Mesodermal cell (in vitro differentiated cells): ENCODE results near the gene AGL.
"Not testable (repeated sequence)": the region's sequence is repeated elsewhere in the genome, so short reads cannot be mapped to it uniquely, and the experiment has no call there.

Source experiments
- H3K27ac ChIP-seq: 2 replicates; pipeline ENCODE4 v1.7.0; 2013; ENCODE audit warnings: mild to moderate bottlenecking, low read depth, low read length, moderate library complexity; ENCODE audit not compliant: severe bottlenecking
- H3K36me3 ChIP-seq: 2 replicates; pipeline ENCODE4 v1.7.1; 2013; ENCODE audit warnings: mild to moderate bottlenecking, low read length, moderate library complexity; ENCODE audit not compliant: control insufficient read depth, insufficient read depth
- H3K4me1 ChIP-seq: one replicate; pipeline ENCODE4 v1.7.1; 2013; ENCODE audit warnings: mild to moderate bottlenecking, low read length; ENCODE audit not compliant: insufficient read depth, control insufficient read depth, poor library complexity, severe bottlenecking
- H3K4me3 ChIP-seq: 2 replicates; pipeline ENCODE4 v1.7.0; 2013; ENCODE audit warnings: low read length, control low read depth, mild to moderate bottlenecking; ENCODE audit not compliant: insufficient read depth, poor library complexity, severe bottlenecking; ENCODE audit errors: extremely low read depth
- H3K9me3 ChIP-seq: 2 replicates; pipeline ENCODE4 v1.7.1; 2013; ENCODE audit warnings: mild to moderate bottlenecking, low read length, moderate library complexity; ENCODE audit not compliant: control insufficient read depth
- WGBS, 2 experiments: methylation state at CpG; one replicate each; pipeline ENCODE4 v1.1.5; 2013; ENCODE audit warnings: missing lambda C conversion rate in 2 of 2; ENCODE audit not compliant: insufficient coverage in 2 of 2; 5-methylcytosine and 5-hydroxymethylcytosine counted together

Gene AGL

DNA sequence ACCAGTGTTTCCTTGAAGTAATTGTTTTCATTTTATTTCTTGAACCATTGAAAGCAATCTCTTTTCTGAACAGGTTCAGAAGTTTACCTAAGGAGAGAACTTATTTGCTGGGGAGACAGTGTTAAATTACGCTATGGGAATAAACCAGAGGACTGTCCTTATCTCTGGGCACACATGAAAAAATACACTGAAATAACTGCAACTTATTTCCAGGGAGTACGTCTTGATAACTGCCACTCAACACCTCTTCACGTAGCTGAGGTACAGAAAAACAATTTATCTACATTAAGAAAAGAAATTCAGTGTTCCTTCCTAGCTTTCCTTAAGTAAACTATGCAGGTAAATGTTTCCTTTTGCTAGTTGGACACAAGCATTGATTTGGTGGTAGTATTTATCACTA is 27.4 kb downstream of the AGL start:
- 93 to 100% methylated on average over 1 to 2 of the region's 3 CpGs for WGBS, 2 experiments
- no peaks in the 10 kb centered on the region for H3K9me3 ChIP-seq
- no peaks in the 10 kb centered on the region for H3K4me1 ChIP-seq

DNA sequence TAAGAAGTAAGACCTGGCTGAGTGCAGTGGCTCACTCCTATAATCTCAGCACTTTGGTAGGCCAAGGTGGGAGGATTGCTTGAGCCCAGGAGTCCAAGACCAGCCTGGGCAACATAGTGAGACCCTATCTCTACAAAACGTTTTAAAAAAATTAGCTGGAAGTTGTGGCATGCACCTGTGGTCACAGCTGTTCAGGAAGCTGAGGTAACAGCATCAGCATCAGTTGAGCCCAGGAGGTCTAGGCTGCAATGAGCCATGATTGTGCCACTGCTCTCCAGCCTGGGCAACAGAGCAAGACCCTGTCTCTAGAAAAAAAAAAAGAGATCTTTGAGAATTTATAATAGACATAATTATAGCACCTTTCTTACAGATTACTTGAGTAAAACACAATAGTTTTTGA is 36.0 kb downstream of the AGL start:
- Histone ChIP-seq H3K9me3 (no peaks in the 10 kb centered on the region), H3K36me3 (peaks cover 18% of the 10 kb centered on the region)
- 75 to 88% methylated on average over 1 of the region's 1 CpG for WGBS, 2 experiments

More for the DNA sequence above, 27.4 kb downstream of the AGL start:
- Histone ChIP-seq H3K4me3 (no peak overlapping the region), H3K27ac (no peak overlapping the region), H3K36me3 (peaks cover 4% of the 10 kb centered on the region)

DNA sequence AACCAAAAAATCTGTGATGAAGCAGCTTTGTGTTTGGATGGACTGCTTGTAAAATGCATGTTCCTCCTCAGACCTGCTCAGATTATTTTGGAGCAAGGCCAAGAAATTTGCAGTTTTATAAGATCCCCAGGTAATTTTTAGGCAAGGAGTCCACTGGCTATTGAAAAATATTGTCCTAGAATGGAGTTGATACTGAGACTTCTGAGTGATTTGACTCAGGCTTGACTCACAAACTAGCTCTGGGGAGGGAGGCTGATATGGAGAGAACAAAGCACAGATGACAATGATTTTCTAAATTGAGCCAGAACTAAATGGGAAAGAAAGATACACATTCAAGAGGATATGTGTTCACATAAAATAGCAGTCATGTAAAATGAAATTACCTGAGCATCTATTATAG is 36.7 kb downstream of the AGL start:
- H3K4me1 ChIP-seq = no peaks in the 10 kb centered on the region
- H3K9me3 ChIP-seq = no peaks in the 10 kb centered on the region
- peaks cover 15% of the 10 kb centered on the region for H3K36me3 ChIP-seq
- H3K27ac ChIP-seq = no peak overlapping the region
- no peak overlapping the region for H3K4me3 ChIP-seq

More for the DNA sequence above, 36.0 kb downstream of the AGL start:
- H3K27ac ChIP-seq = no peak overlapping the region
- no peaks in the 10 kb centered on the region for H3K4me1 ChIP-seq
- H3K4me3 ChIP-seq = no peak overlapping the region

DNA sequence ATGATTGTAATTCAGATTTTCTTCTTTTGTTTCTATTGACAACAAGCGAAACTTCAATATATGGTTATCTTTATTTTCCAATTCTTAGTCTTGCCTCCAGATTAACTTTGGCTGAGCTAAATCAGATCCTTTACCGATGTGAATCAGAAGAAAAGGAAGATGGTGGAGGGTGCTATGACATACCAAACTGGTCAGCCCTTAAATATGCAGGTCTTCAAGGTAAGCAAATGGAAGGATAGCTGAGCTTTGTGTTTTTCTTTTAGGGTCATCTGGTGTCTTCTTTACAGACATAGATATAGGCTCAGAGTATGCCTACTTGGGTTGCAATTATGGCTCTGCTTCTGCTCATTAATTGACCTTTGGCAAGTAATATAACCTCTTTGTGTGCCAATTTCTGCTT is 37.7 kb downstream of the AGL start:
- Histone ChIP-seq H3K4me1 (no peaks in the 10 kb centered on the region), H3K27ac (no peak overlapping the region), H3K4me3 (no peak overlapping the region), H3K9me3 (no peaks in the 10 kb centered on the region), H3K36me3 (peaks cover 14% of the 10 kb centered on the region)
- WGBS, 2 experiments = 71 to 100% methylated on average over 1 of the region's 2 CpGs

DNA sequence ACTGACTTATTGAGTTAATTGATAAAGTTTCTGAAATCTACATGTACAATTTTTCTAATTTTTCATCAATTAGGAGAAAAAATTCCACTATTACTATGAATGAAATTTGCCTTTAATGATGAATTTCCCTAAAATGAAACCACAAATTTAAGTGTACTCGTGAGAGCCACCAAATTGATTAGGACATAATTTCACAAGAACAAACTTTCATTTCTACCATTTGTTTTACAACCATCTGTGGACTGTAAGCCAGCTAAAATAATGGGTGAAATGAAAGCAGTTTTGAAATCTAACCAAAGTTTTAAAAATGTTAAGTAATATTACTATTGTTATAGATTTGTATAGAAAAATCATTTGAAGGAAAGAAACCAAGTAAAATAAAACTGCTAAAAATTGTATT is 41.8 kb downstream of the AGL start:
- Histone ChIP-seq H3K4me3 (no peak overlapping the region), H3K4me1 (no peaks in the 10 kb centered on the region), H3K9me3 (no peaks in the 10 kb centered on the region), H3K27ac (no peak overlapping the region), H3K36me3 (peaks cover 3% of the 10 kb centered on the region)
- WGBS, 2 experiments = no CpG with 5 or more reads among the region's 1 CpG

DNA sequence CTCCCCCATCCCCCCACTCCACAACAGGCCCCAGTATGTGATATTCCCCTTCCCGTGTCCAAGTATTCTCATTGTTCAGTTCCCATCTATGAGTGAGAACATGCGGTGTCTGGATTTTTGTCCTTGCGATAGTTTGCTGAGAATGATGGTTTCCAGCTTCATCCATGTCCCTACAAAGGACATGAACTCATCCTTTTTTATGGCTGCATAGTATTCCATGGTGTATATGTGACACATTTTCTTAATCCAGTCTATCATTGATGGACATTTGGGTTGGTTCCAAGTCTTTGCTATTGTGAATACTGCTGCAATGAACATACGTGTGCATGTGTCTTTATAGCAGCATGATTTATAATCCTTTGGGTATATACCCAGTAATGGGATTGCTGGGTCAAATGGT is 53.1 kb downstream of the AGL start:
- H3K27ac ChIP-seq, H3K4me1 ChIP-seq, H3K36me3 ChIP-seq, H3K9me3 ChIP-seq, H3K4me3 ChIP-seq: not testable (repeated sequence)
- WGBS, 2 experiments = 80 to 100% methylated on average over 1 of the region's 4 CpGs

DNA sequence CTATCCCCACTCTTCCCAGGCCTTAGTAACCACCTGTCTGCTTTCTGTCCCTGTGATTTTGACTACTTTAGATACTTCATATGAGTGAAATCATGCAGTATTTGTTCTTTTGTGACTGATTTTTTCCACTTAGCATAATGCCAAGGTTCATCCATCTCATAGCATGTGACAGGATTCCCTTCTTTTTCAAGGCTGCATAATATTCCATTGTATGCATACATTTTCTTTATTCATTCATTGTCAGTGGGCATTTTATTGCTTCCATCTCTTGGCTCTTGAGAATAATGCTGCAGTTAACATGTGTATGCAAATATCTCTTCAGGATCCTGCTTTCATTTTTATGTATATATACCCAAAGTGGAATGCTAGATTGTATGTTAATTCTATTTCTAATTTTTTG is 56.4 kb downstream of the AGL start:
- no peaks in the 10 kb centered on the region for H3K9me3 ChIP-seq
- no peaks in the 10 kb centered on the region for H3K36me3 ChIP-seq
- H3K4me1 ChIP-seq = no peaks in the 10 kb centered on the region
- H3K4me3 ChIP-seq = no peak overlapping the region
- no peak overlapping the region for H3K27ac ChIP-seq

DNA sequence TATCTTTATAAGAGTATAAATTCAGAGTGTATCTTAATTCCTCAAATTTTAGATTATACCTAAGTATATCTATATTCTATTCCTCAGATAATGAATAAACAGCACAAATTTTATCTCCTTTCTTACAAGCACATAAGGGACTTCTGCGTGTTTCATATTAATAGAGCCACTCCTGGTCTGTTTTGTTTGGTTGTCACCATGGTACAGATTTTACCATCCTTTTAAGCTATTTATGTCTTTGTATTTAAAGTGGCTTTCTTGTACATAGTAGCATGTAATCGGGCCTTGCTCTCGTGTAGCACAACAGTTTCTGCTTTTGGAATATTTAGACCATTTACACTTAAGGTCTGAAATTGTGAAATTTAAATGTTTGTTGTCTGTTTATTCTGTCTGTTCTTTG is 67.1 kb downstream of the AGL start:
- no peaks in the 10 kb centered on the region for H3K9me3 ChIP-seq

DNA sequence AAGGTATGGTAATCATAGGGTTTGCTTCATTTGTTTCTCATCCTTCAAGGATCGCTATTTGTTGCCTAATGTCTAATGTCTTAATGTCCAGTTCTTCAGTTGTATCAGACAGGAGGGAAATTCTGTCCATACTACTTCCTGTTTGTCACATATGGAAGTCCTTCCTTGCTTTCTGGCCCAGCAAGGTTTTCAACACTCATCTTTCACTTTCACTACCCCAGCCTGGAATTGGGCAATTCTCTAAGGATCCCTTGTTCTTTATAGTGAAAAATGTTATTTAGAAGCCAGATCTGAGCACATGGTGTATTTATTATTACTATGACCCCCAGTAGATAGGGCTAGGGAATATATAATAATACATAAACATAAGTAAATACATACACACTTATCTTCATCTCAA is 69.1 kb downstream of the AGL start:
- Histone ChIP-seq H3K27ac (no peak overlapping the region), H3K36me3 (no peaks in the 10 kb centered on the region), H3K4me1 (no peaks in the 10 kb centered on the region), H3K4me3 (no peak overlapping the region), H3K9me3 (no peaks in the 10 kb centered on the region)
- WGBS, 2 experiments = no CpG with 5 or more reads among the region's 1 CpG

More for the DNA sequence above, 67.1 kb downstream of the AGL start:
- H3K27ac ChIP-seq = no peak overlapping the region
- no peaks in the 10 kb centered on the region for H3K4me1 ChIP-seq
- no peak overlapping the region for H3K4me3 ChIP-seq
- no peaks in the 10 kb centered on the region for H3K36me3 ChIP-seq
- 100% methylated on average over 2 of the region's 3 CpGs; no CpG with 5 or more reads in 1 of the 2 experiments for WGBS, 2 experiments

DNA sequence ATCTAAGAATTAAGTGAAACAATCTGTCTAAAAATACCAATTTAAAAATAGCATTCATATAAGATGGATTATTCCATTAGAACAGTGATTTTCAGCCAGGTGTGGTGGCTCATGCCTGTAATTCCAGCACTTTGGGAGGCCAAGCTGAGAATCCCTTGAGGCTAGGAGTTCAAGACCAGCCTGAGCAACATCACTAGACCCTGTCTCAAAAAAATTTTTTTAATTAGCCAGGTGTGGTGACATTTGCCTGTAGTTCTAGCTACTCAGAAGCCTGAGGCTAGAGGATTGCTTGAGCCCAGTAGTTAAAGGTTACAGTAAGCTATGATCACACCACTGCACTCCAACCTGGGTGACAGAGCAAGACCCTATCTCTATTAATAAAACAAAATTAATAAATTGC is 84.6 kb downstream of the AGL start:
- no peaks in the 10 kb centered on the region for H3K9me3 ChIP-seq
- no peak overlapping the region for H3K27ac ChIP-seq
- H3K4me3 ChIP-seq = no peak overlapping the region
- no peaks in the 10 kb centered on the region for H3K36me3 ChIP-seq
- no peaks in the 10 kb centered on the region for H3K4me1 ChIP-seq

DNA sequence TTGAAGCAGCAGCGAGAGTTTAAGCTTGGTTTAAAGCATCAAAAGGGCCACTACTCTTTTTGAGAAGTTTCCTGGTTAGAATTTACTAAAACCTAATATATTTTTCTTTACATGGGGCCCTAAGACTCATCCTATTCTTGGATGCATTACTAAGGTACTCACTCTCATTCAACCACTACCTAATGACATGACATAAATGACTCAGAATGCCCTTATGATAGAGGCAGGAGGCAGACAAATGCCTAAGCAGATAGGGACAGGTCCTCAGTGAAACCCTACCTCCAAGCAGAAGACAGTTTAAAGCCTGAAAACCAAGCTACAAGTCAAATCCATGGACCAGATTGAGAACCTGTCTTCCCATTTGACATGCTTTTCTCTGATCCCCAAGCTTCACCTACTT is 85.4 kb downstream of the AGL start:
- H3K27ac ChIP-seq = no peak overlapping the region
- no peaks in the 10 kb centered on the region for H3K9me3 ChIP-seq
- no peaks in the 10 kb centered on the region for H3K4me1 ChIP-seq
- H3K36me3 ChIP-seq = no peaks in the 10 kb centered on the region
- no peak overlapping the region for H3K4me3 ChIP-seq
- WGBS, 2 experiments = no CpG with 5 or more reads among the region's 1 CpG

DNA sequence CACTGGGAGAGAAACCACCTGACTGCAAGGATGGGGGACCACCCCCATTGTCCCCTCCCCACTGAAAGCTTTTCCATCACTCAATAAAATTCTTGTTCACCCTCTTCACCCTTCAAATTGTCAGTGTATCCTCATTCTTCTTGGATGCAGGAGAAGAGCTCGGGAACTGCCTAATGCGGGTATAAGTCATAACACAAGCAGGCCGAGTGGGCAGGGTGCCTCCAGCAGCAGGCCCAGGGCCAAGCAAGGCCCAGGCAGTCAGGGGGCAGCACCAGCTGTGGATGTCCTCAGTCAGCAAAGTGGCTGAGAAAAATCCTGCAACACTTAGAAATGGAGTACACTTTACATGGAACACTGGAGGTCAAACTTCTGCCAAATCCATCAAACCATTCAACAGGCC is 85.9 kb downstream of the AGL start:
- no peaks in the 10 kb centered on the region for H3K9me3 ChIP-seq
- no peaks in the 10 kb centered on the region for H3K36me3 ChIP-seq
- 92 to 93% methylated on average over 3 of the region's 3 CpGs for WGBS, 2 experiments
- H3K4me3 ChIP-seq = no peak overlapping the region
- no peak overlapping the region for H3K27ac ChIP-seq
- no peaks in the 10 kb centered on the region for H3K4me1 ChIP-seq
